Right lobe of liver (tissue), 6 donors: ENCODE measurements around the gene LIN54. TPM values are rescaled to one million over a fixed set of nuclear protein-coding genes. Genes with fewer than 3 reads are reported as not detected.

Experiments used
- ATAC-seq, 4 donors: fragments of 200-7000 bp; cut with Tn5 transposase; one replicate each; pipeline ENCODE4 v1.9.1; 2020; ENCODE audit warnings: mild to moderate bottlenecking in 4 of 4, moderate library complexity in 4 of 4
- DNase-seq, 3 donors: peaks; one replicate each; pipeline ENCODE4 v3.0.0-alpha.2; 2020
- H3K27ac ChIP-seq, 3 donors: fragments of 200-600 bp; one replicate each; pipeline ENCODE4 v1.8.0; 2022
- H3K27me3 ChIP-seq, 2 donors: fragments of 200-600 bp; one replicate each; pipeline ENCODE4 v1.8.0; 2022
- H3K36me3 ChIP-seq, 4 donors: fragments of 200-600 bp; sonication (generic) in 1 of 4; one replicate each; pipeline versions ENCODE4 v1.5.1 to v1.8.0; 2017 to 2022; ENCODE audit warnings: control low read depth in 1 of 4
- H3K4me1 ChIP-seq, 4 donors: fragments of 200-600 bp; sonication (generic) in 1 of 4; one replicate each; pipeline versions ENCODE4 v1.5.1 to v1.8.0; 2017 to 2022; ENCODE audit warnings: control low read depth in 1 of 4
- H3K4me3 ChIP-seq, 3 donors: fragments of 200-600 bp; one replicate each; pipeline ENCODE4 v1.8.0; 2022
- H3K9me3 ChIP-seq, 4 donors: fragments of 200-600 bp; sonication (generic) in 1 of 4; one replicate each; pipeline versions ENCODE4 v1.5.1 to v1.8.0; 2017 to 2022; ENCODE audit warnings: control low read depth in 1 of 4
- POLR2A ChIP-seq: fragments of 450-650 bp; IDR thresholded peaks from one replicate; pipeline ENCODE4 v1.6.1; 2017; ENCODE audit warnings: antibody characterized with exemption, mild to moderate bottlenecking
- WGBS: methylation state at CpG from one replicate; pipeline ENCODE4 v1.1.6; 2018; ENCODE audit warnings: low coverage, low lambda C conversion rate; ENCODE audit not compliant: insufficient coverage; ENCODE audit errors: missing lambda C conversion rate; 5-methylcytosine and 5-hydroxymethylcytosine counted together
- intact Hi-C, 2 donors: fragments of 100-400 bp; cut with DNase I; formaldehyde crosslinking; loops; one replicate each; pipeline versions ENCODE4 v1.11.2 to v1.14.1; 2022
- total RNA-seq, 6 experiments: library from RNA; depleted of rRNA in 2 of 6; stranded (reverse); fragments of >200 nt in 2 of 6; fragmentation: NEBNext Ultra II Directional in 3 of 6; extraction: Animal tissue kit (Norgen Biotek cat#: 25700) in 3 of 6; gene quantifications; one replicate each; pipeline versions ENCODE4 v1.1.0 to v1.2.4, GENCODE V29; 2016 to 2023
- TF ChIP-seq, protein P1 (sequence below), 4 donors: fragments of 200-600 bp in 3 of 4; fragments of 450-650 bp in 1 of 4; IDR thresholded peaks; one replicate each; pipeline versions ENCODE4 v1.5.1 to v1.8.0; 2016 to 2022; ENCODE audit warnings: antibody characterized with exemption in 4 of 4, mild to moderate bottlenecking in 2 of 4
- donor health status: DM: no; HTN: yes; CAD: no.
- donor health status: DM: no; HTN: no; CAD: no.
- donor health status: DM: no; HTN: no; CAD: no.
- donor health status: DM: no; HTN: yes; CAD: no.
- donor health status: DM: no; HTN: yes; CAD: no.

Gene LIN54
- total RNA-seq, 6 experiments from 2014 or later: 5.4 to 8.1 (median 6.0) TPM

DNA sequence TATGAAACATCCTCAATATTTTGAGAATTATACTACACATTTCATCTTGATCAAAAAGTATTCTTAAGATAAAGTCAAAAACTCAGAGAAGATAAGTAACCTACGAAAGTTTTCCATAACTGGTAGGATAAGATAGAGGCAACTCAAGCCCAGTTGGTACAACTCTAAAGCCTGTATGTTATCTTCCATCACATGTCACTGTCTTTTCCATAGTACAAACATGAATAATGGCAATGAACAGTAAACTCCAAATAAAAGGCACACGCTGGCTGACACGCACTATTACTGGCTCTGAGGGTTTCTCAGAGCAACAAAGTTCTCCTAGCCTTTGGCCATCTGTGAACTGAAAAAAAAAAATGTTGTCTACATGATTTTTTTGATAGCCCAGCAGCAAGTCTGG lies 27.2 kb downstream of the LIN54 start:
- WGBS: 97% methylated on average over 3 of the region's 3 CpGs
- Histone ChIP-seq H3K27me3 (no peaks in the 10 kb centered on the region), H3K4me3 (no peak overlapping the region), H3K36me3 (no peaks in the 10 kb centered on the region), H3K27ac (no peak overlapping the region), H3K4me1 (no peaks in the 10 kb centered on the region), H3K9me3 (no peaks in the 10 kb centered on the region)
- no peak for TF ChIP-seq POLR2A
- TF ChIP-seq, protein P1, sequence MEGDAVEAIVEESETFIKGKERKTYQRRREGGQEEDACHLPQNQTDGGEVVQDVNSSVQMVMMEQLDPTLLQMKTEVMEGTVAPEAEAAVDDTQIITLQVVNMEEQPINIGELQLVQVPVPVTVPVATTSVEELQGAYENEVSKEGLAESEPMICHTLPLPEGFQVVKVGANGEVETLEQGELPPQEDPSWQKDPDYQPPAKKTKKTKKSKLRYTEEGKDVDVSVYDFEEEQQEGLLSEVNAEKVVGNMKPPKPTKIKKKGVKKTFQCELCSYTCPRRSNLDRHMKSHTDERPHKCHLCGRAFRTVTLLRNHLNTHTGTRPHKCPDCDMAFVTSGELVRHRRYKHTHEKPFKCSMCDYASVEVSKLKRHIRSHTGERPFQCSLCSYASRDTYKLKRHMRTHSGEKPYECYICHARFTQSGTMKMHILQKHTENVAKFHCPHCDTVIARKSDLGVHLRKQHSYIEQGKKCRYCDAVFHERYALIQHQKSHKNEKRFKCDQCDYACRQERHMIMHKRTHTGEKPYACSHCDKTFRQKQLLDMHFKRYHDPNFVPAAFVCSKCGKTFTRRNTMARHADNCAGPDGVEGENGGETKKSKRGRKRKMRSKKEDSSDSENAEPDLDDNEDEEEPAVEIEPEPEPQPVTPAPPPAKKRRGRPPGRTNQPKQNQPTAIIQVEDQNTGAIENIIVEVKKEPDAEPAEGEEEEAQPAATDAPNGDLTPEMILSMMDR (IDR thresholded peaks at IDR 0.05): no peak
- ATAC-seq: no peak
- DNase-seq: no peak
- intact Hi-C loops: no loop called here

DNA sequence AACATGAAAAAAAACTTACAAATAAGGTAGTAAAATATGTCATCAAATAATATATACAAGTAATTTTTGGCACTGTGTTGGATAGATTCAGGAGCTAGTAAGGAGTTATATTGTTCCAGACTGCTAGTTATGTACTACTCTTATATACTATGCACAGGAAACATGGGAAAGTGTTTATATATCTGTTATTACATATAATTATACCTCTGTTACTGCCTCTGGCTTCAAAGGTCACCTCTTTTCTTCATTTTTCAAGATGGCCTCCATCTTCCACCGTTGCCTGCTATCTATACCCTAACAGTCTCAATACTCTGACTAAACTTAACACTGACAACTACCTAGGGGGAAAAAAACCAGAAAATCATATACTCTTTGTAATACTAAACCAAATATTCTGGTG lies 29.5 kb downstream of the LIN54 start:
- no peak for ATAC-seq
- no peak for DNase-seq

DNA sequence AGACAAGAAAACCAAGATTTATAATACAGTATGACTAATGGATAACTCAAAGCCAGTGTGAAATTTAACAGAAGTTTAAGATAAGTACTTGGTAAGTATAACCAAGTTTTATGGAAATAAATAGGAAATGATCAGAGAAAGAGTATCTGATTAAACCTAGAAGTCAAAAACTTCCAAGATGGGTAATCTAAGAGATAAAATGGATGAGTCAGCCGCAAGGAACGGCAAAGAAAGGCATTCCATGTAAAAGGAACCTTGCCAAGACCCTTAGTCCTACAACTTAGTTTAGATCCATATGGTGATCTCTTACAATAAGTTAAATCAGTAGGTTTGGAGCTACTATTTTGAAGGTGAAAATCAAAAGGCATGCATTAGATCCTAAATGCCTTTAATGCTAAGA lies 34.8 kb downstream of the LIN54 start:
- Histone ChIP-seq H3K36me3 (no peaks in the 10 kb centered on the region), H3K4me1 (no peaks in the 10 kb centered on the region), H3K27ac (no peak overlapping the region), H3K4me3 (no peak overlapping the region), H3K9me3 (no peaks in the 10 kb centered on the region), H3K27me3 (no peaks in the 10 kb centered on the region)
- intact Hi-C loops: no loop called here
- no peak for ATAC-seq
- DNase-seq: no peak
- no peak for TF ChIP-seq POLR2A
- TF ChIP-seq, protein P1 (IDR thresholded peaks at IDR 0.05): no peak
- 100% methylated on average over 2 of the region's 2 CpGs for WGBS

More for the DNA sequence above, 29.5 kb downstream of the LIN54 start:
- H3K27me3 ChIP-seq: no peaks in the 10 kb centered on the region
- no peaks in the 10 kb centered on the region for H3K4me1 ChIP-seq
- TF ChIP-seq POLR2A: no peak
- TF ChIP-seq, protein P1 (IDR thresholded peaks at IDR 0.05): no peak
- H3K4me3 ChIP-seq: no peak overlapping the region
- intact Hi-C loops: no loop called here
- no peak overlapping the region for H3K27ac ChIP-seq
- H3K9me3 ChIP-seq: no peaks in the 10 kb centered on the region
- WGBS: 92% methylated on average over 1 of the region's 1 CpG
- H3K36me3 ChIP-seq: no peaks in the 10 kb centered on the region

DNA sequence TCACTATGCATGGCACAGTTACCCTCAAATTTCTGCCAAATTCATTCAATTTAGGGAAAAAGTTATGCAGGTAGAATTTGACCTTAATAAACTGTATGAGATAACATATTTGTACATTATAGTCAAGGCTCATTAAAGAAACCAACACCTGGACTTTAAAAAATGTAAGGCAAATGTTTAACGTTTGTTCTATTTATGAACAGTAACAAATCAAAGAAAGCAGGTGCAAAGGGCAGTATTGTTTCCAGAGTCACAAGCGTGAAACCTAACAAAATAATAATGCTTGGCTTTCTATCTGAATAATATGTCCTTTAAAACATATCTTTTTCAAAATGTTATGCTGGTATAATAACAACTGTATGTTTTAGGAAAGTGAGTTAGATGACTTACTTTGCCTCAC lies 41.2 kb downstream of the LIN54 start:
- no peak overlapping the region for H3K4me3 ChIP-seq
- no peak for DNase-seq
- no peak for ATAC-seq
- intact Hi-C loops: no loop called here
- 86% methylated on average over 2 of the region's 2 CpGs for WGBS
- H3K27ac ChIP-seq: no peak overlapping the region
- no peaks in the 10 kb centered on the region for H3K27me3 ChIP-seq
- peaks cover 0 to 4% (median 0%) of the 10 kb centered on the region in 4 donors for H3K36me3 ChIP-seq
- TF ChIP-seq, protein P1 (IDR thresholded peaks at IDR 0.05): no peak
- no peaks in the 10 kb centered on the region for H3K4me1 ChIP-seq
- H3K9me3 ChIP-seq: no peaks in the 10 kb centered on the region

DNA sequence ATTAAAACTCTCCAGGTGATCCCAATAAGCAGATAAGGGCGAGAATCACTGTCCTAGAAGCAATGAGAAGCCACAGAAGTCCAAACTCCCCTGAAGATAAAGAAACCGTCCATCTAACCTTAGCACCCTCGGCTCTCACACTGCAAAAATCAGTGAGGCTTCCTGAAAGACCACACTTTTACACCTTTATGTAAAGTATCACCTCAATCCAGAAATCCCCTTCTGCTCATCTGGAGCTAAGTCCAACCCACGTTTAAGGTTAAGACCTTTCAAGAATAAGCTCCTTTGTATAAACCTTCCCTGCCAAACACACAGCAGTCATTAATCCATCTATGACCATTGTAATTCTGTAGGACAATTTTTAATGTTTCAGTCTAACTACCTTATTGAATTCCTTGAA lies 41.7 kb downstream of the LIN54 start:
- peaks cover 0 to 4% (median 0%) of the 10 kb centered on the region in 4 donors for H3K36me3 ChIP-seq
- TF ChIP-seq, protein P1 (IDR thresholded peaks at IDR 0.05): no peak
- no peak for TF ChIP-seq POLR2A
- 71% methylated on average over 3 of the region's 4 CpGs for WGBS

More for the DNA sequence above, 41.7 kb downstream of the LIN54 start:
- Histone ChIP-seq H3K9me3 (no peaks in the 10 kb centered on the region), H3K4me1 (no peaks in the 10 kb centered on the region), H3K27me3 (no peaks in the 10 kb centered on the region), H3K27ac (no peak overlapping the region), H3K4me3 (no peak overlapping the region)
- intact Hi-C loops: no loop called here
- DNase-seq: no peak
- no peak for ATAC-seq
